HepG2 (cell line): ENCODE data around the gene TAF12. TPM values are rescaled to one million over a fixed set of nuclear protein-coding genes. Genes with fewer than 3 reads are reported as not detected.

Source experiments
- BRF2 ChIP-seq: sonication (generic); formaldehyde crosslinking; IDR thresholded peaks from 2 replicates; pipeline ENCODE4 v1.8.1; 2022; ENCODE audit warnings: mild to moderate bottlenecking, missing genetic modification reagents
- CAMTA2 ChIP-seq: sonication (generic); formaldehyde crosslinking; IDR thresholded peaks from 2 replicates; pipeline ENCODE4 v1.4.0; 2020; ENCODE audit warnings: mild to moderate bottlenecking, missing genetic modification reagents, borderline replicate concordance
- DMAP1 ChIP-seq: IDR thresholded peaks from 2 replicates; pipeline ENCODE4 v1.6.1; 2016
- HNRNPH1 ChIP-seq: fragments of 200-400 bp; formaldehyde crosslinking; optimal IDR thresholded peaks from 2 replicates; pipeline ENCODE3; 2017; ENCODE audit warnings: mild to moderate bottlenecking, low read depth, low read length
- KAT8 ChIP-seq: IDR thresholded peaks from 2 replicates; pipeline ENCODE4 v1.6.1; 2016; ENCODE audit warnings: missing genetic modification reagents, missing compliant biosample characterization
- KMT2A ChIP-seq: sonication (generic); formaldehyde crosslinking; IDR thresholded peaks from 2 replicates; pipeline ENCODE4 v1.4.0; 2020; ENCODE audit warnings: missing genetic modification reagents
- MAZ ChIP-seq, 2 experiments: sonication (generic) in 1 of 2; formaldehyde crosslinking in 1 of 2; IDR thresholded peaks; 2 replicates each; pipeline versions ENCODE4 v1.5.0 to v1.6.1; 2012 to 2020; ENCODE audit warnings: low read depth in 2 of 2, mild to moderate bottlenecking in 2 of 2, borderline replicate concordance in 1 of 2, improper control_type of control experiment in 1 of 2, low read length in 1 of 2, missing genetic modification reagents in 1 of 2, moderate library complexity in 1 of 2
- NFKBIZ ChIP-seq: IDR thresholded peaks from 2 replicates; pipeline ENCODE4 v1.6.1; 2018; ENCODE audit warnings: missing genetic modification reagents, missing compliant biosample characterization
- NFYB ChIP-seq: sonication (generic); formaldehyde crosslinking; IDR thresholded peaks from 2 replicates; pipeline ENCODE4 v1.4.0; 2020; ENCODE audit warnings: missing genetic modification reagents
- SAFB2 ChIP-seq: sonication (generic); formaldehyde crosslinking; IDR thresholded peaks from 2 replicates; pipeline ENCODE4 v1.5.1; 2020; ENCODE audit warnings: missing genetic modification reagents, low read depth, mild to moderate bottlenecking, borderline replicate concordance
- YEATS4 ChIP-seq: sonication (generic); formaldehyde crosslinking; IDR thresholded peaks from 2 replicates; pipeline ENCODE4 v1.4.0; 2020; ENCODE audit warnings: missing genetic modification reagents, borderline replicate concordance
- ZFAT ChIP-seq: sonication (generic); formaldehyde crosslinking; conservative IDR thresholded peaks from 2 replicates; pipeline ENCODE4 v1.8.1; 2023; ENCODE audit warnings: missing genetic modification reagents, inconsistent platforms
- ZNF230 ChIP-seq: sonication (generic); formaldehyde crosslinking; IDR thresholded peaks from 2 replicates; pipeline ENCODE4 v1.4.0; 2020; ENCODE audit warnings: mild to moderate bottlenecking, missing genetic modification reagents
- ZNF296 ChIP-seq: sonication (generic); formaldehyde crosslinking; conservative IDR thresholded peaks from 2 replicates; pipeline ENCODE4 v1.5.0; 2020; ENCODE audit warnings: mild to moderate bottlenecking, missing genetic modification reagents
- ZNF367 ChIP-seq: sonication (generic); formaldehyde crosslinking; IDR thresholded peaks from 2 replicates; pipeline ENCODE4 v1.4.0; 2020; ENCODE audit warnings: missing genetic modification reagents, borderline replicate concordance
- ZNF644 ChIP-seq: IDR thresholded peaks from 2 replicates; pipeline ENCODE4 v1.6.1; 2016; ENCODE audit warnings: low read depth
- ZNF670 ChIP-seq: sonication (generic); formaldehyde crosslinking; IDR thresholded peaks from 2 replicates; pipeline ENCODE4 v1.8.0; 2022; ENCODE audit warnings: mild to moderate bottlenecking, missing genetic modification reagents, borderline replicate concordance
- ZNF704 ChIP-seq: sonication (generic); formaldehyde crosslinking; IDR thresholded peaks from 2 replicates; pipeline ENCODE4 v1.8.1; 2023; ENCODE audit warnings: mild to moderate bottlenecking, inconsistent platforms, moderate library complexity, missing genetic modification reagents, borderline replicate concordance
- ZNF720 ChIP-seq: sonication (generic); formaldehyde crosslinking; IDR thresholded peaks from 2 replicates; pipeline ENCODE4 v1.4.0; 2020; ENCODE audit warnings: missing genetic modification reagents
- ZNF724P ChIP-seq: sonication (generic); formaldehyde crosslinking; IDR thresholded peaks from 2 replicates; pipeline ENCODE4 v1.8.0; 2022; ENCODE audit warnings: missing genetic modification reagents, borderline replicate concordance
- ZSCAN31 ChIP-seq: sonication (generic); formaldehyde crosslinking; IDR thresholded peaks from 2 replicates; pipeline ENCODE4 v1.5.0; 2020; ENCODE audit warnings: low read depth, mild to moderate bottlenecking, missing genetic modification reagents
- polyA plus RNA-seq, 8 experiments: library from polyadenylated mRNA; depleted of rRNA in 3 of 8; stranded (reverse) in 7 of 8; unstranded in 1 of 8; fragments of >200 nt; fragmentation: Illumina TruSeq in 4 of 8; extraction: Trizol in 4 of 8; gene quantifications; 2 replicates each; pipeline versions ENCODE4 v1.2.1 to v1.2.3, GENCODE V29; 2011 to 2016; ENCODE audit warnings: low read depth in 4 of 8, missing spikeins in 1 of 8, mixed read lengths in 1 of 8; ENCODE audit not compliant: insufficient read depth in 1 of 8
- total RNA-seq, 5 experiments: library from RNA; depleted of rRNA; stranded (reverse); fragments of >200 nt; fragmentation: Illumina TruSeq; extraction: Trizol; gene quantifications; 2 replicates each; pipeline ENCODE4 v1.2.3, GENCODE V29; 2016; ENCODE audit warnings: low read depth in 1 of 5
- TF ChIP-seq, protein P1 (sequence below): sonication (generic); formaldehyde crosslinking; IDR thresholded peaks from 2 replicates; pipeline ENCODE4 v1.4.0; 2020; ENCODE audit warnings: low read depth, mild to moderate bottlenecking, missing genetic modification reagents
- TF ChIP-seq, protein P2 (sequence below): sonication (generic); formaldehyde crosslinking; IDR thresholded peaks from 2 replicates; pipeline ENCODE4 v1.8.0; 2022; ENCODE audit warnings: missing genetic modification reagents, mild to moderate bottlenecking, inconsistent platforms, borderline replicate concordance

TAF12 gene
- total and polyA plus RNA-seq, 2 of the 13 experiments (the other 11 are each of a cell fraction or from before 2014, with no cell fraction given), result 16.3 to 17.1 TPM

DNA sequence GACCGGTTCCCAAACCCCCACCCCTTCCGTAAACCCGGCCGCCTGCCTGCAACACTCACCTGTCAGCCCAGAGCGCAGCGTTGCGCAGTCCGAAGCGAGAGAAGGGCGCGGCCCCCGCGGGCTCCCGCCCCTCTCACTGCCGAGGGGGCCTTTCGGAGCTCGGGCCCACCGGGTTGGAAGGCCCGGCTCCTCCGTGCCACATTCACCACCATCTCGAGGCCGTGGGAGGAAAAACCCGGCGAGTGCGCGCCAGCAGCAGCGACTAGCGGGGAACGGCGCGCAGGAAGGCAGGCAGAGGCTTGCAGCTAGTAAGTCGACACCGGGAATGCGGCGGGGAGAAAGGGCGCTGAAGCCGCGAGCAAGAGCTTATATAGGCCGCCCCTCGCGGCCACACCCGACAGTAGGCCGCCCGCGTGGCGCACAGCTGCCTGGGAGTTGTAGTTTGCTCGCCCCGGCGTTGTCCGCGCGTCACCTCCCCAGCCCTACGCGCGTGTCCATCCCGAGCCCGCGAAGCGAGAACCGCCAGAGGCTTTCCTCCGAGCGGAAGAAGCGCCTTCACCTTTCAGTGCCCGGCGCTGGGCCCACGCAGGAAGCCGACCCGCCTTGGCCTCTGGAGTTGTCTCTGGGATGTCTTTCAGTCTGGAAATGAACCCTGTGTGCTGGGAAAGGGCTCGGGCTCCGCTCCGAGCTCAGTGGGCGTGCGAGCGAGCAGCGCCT is 61.2 kb downstream of the TAF12 start (continued):
- TF ChIP-seq ZNF704, result peak; percentile 78; the same call in 1 of the 2 replicates
- no peak for TF ChIP-seq ZFAT
- TF ChIP-seq KMT2A, result peak; percentile 89
- peak; percentile 87 for TF ChIP-seq KAT8 (CRISPR knock-in tag)
- TF ChIP-seq ZNF670 (CRISPR knock-in tag), result peak; percentile 42; the same call in 1 of the 2 replicates
- TF ChIP-seq NFKBIZ (CRISPR knock-in tag), result no peak
- TF ChIP-seq DMAP1, result peak; percentile 94
- TF ChIP-seq, protein P1, sequence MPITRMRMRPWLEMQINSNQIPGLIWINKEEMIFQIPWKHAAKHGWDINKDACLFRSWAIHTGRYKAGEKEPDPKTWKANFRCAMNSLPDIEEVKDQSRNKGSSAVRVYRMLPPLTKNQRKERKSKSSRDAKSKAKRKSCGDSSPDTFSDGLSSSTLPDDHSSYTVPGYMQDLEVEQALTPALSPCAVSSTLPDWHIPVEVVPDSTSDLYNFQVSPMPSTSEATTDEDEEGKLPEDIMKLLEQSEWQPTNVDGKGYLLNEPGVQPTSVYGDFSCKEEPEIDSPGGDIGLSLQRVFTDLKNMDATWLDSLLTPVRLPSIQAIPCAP (CRISPR knock-in tag), result peak; percentile 85
- TF ChIP-seq ZNF720 (CRISPR knock-in tag), result no peak
- peak; percentile 58; the same call in 1 of the 2 replicates for TF ChIP-seq ZNF724P (CRISPR knock-in tag)
- peak; percentile 90 for TF ChIP-seq SAFB2
- TF ChIP-seq YEATS4 (CRISPR knock-in tag), result peak; percentile 93
- TF ChIP-seq ZNF367 (CRISPR knock-in tag), result no peak
- no peak for TF ChIP-seq ZNF296
- TF ChIP-seq ZSCAN31 (CRISPR knock-in tag), result peak; percentile 59; the same call in 1 of the 2 replicates
- TF ChIP-seq BRF2, result peak; percentile 81; the same call in 1 of the 2 replicates
- TF ChIP-seq HNRNPH1, result no peak
- TF ChIP-seq NFYB (CRISPR knock-in tag), result 0 out of 2 replicates have a peak, but pooled peaks have one; percentile 34
- TF ChIP-seq MAZ (IDR thresholded peaks at IDR 0.05; ENCODE audit: borderline replicate concordance, low read depth, low read length), result peak; percentile 83
- peak; percentile 79; the same call in 1 of the 2 replicates for TF ChIP-seq MAZ (CRISPR knock-in tag; IDR thresholded peaks at IDR 0.05; ENCODE audit: low read depth)
- no peak for TF ChIP-seq ZNF644 (CRISPR knock-in tag)
- TF ChIP-seq ZNF230 (CRISPR knock-in tag), result peak; percentile 73; the same call in 1 of the 2 replicates
- TF ChIP-seq, protein P2, sequence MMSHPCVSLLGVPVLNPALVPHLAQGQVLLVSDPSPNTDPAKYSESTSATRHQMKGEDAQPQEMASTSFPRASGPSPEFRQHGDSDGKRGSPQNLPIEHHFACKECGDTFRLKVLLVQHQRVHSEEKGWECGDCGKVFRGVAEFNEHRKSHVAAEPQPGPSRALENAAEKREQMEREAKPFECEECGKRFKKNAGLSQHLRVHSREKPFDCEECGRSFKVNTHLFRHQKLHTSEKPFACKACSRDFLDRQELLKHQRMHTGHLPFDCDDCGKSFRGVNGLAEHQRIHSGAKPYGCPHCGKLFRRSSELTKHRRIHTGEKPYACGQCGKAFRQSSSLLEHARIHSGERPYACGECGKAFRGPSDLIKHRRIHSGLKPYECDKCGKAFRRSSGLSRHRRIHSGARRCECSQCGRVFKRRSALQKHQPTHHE (CRISPR knock-in tag), result peak; percentile 60; the same call in 1 of the 2 replicates
- TF ChIP-seq CAMTA2 (CRISPR knock-in tag), result peak; percentile 70; the same call in 1 of the 2 replicates
